GM19467 (cell line): ENCODE data around the gene QDPR.

Experiments used
- ATAC-seq: cut with Tn5 transposase; IDR thresholded peaks from one replicate; pipeline ENCODE4 v1.9.1; 2021; ENCODE audit warnings: mild to moderate bottlenecking, moderate library complexity; ENCODE audit not compliant: unreplicated experiment

Gene QDPR

GRCh38 chr4:17436750-17437090 lies 75.2 kb downstream of the QDPR start:
- no peak for ATAC-seq
